GM18507 (cell line): Measurements from ENCODE around the gene GAB4.

Source experiments
- DNase-seq: peaks from one replicate; pipeline ENCODE4 v3.0.0; 2011; ENCODE audit warnings: low read depth; ENCODE audit not compliant: insufficient read length; ENCODE audit errors: extremely low spot score
- FAIRE-seq: peaks from 2 replicates; lab custom pipeline; 2011; peaks lifted over from hg19 to GRCh38; lab: Jason Lieb, UNC

Gene GAB4

DNA sequence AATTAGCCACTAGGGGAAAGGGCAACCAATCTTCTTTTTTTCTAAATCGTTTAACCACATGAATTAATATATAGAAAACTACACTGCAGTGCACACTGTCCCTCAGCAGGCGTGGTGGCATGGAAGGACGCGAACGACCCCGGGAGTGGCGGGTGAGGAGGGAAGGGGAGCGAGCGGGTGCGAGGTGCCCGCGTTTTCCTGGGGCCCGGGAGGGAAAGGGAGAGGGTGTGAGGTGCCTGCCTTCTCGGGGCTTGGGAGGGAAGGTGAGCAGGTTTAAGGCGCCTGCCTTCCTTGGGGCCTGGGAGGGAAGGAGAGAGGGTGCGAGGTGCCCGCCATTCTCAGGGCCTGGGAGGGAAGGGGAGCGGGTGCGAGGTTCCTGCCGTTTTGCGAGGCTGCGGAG, 765 bp downstream of the GAB4 start:
- DNase-seq (no peak), FAIRE-seq (no peak)

DNA sequence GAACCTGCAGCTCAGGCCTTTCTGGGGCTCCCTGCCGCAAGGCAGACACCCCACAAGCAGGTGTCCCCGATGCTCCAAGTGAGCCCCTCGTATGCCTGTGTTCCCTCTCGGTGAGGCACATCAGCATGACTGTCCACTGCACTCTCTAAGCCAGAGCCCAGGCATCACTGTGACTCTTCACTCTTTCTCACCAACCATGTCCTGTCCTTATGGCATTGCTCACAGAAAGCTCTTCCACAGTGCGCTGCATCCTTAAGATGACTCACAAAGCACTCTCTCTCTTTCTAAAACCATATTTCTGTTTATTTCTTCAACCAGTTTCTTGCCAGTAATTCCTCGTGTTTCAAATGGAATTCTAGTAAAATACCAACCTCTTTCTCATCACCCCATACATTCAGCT, 18.1 kb downstream of the GAB4 start:
- DNase-seq, result no peak
- no peak for FAIRE-seq

DNA sequence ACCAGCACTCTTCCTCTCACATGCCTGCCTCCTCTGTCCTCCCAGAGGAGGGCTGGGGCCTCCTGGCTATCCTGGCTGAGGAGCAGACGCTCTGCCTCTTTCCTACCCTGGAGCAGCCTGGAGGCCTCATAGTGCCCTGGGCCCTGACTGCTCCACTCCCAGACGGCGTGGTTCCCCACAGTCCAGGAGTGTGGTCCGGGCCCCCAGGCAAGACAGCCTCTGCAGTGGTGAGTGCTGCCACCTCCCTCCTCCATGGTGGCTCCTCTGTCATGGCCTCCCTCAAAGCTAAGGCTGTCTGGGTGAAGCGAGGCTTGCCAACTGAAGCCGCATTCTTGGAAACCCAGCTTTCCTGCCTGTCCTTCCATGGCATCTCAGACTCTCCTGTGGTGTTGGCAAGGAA, 19.8 kb downstream of the GAB4 start:
- no peak for FAIRE-seq
- no peak for DNase-seq

DNA sequence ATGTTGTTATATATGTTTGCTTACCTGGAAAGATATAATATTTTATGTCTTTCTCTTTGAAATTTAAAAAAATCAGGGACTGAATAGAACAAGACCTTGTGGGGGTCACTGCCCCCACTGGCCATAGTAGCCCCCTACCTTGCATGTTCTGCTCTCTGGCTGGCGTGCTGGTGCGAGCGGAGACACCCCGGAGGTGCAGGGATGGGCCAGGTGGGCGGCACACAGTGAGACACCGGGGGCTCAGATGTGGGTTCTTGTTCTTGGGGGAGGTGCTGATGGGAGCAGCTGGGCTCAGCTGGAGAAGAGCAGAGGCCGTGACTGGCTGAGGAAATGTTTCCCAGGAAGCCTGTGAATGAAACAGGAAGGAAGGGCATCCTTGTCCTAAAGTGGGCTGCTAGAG, 20.2 kb downstream of the GAB4 start:
- no peak for DNase-seq

DNA sequence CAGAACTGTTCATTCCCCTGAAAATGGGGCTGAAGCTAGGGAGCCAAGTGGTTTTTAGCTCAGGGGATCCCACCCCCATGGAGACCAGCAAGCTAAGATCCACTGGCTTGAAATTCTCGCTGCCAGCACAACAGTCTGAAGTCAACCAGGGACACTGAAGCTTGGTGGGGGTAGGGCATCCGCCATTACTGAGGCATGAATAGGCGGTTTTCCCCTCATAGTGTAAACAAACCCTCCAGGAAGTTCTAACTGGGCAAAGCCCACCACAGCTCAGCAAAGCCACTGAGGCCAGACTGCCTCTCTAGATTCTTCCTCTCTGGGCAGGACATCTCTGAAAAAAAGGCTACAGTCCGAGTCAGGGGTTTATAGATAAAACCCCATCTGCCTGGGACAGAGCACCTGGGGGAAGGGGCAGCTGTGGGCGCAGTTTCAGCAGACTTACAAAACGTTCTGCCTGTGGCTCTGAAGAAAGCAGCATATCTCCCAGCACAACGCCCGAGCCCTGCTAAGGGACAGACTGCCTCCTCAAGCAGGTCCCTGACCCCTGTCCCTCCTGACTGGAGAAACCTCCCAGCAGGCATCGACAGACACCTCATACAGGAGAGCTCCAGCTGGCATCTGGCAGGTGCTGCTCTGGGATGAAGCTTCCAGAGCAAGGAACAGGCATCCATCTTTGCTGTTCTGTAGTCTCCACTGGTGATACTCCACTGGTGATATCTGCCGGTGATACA, 32.7 kb downstream of the GAB4 start:
- FAIRE-seq (no peak), DNase-seq (no peak)

More for the DNA sequence above, 20.2 kb downstream of the GAB4 start:
- no peak for FAIRE-seq

DNA sequence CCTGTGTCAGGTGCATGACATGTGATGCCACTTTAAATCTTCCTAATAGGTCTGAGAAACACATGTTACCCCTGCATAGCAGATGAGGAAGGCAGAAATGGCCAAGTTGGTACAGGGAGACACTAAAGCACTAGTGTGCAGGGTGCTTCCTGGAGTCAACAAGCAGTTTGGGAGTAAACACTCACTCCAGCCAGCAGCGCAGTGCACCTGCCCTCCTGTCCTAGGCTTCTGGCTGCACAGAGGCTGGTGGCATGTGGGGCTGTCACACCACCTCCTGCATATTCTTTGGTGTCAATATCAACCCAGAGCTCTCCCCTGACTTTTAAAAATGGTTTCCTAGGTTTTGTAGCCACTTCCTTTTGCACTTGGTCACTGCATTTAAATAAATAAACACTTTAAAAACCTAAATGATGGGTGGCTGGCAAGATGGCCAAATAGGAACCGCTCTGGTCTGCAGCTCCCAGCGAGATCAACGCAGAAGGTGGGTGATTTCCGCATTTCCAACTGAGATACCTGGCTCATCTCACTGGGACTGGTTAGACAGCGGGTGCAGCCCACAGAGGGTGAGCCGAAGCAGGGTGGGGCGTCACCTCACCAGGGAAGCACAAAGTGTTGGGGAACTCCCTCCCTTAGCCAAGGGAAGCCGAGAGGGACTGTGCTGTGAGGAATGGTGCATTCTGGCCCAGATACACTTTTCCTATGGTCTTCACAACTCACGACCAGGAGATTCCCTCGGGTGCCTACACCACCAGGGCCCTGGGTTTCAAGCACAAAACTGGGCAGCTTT, 33.5 kb downstream of the GAB4 start:
- FAIRE-seq, result no peak
- no peak for DNase-seq

DNA sequence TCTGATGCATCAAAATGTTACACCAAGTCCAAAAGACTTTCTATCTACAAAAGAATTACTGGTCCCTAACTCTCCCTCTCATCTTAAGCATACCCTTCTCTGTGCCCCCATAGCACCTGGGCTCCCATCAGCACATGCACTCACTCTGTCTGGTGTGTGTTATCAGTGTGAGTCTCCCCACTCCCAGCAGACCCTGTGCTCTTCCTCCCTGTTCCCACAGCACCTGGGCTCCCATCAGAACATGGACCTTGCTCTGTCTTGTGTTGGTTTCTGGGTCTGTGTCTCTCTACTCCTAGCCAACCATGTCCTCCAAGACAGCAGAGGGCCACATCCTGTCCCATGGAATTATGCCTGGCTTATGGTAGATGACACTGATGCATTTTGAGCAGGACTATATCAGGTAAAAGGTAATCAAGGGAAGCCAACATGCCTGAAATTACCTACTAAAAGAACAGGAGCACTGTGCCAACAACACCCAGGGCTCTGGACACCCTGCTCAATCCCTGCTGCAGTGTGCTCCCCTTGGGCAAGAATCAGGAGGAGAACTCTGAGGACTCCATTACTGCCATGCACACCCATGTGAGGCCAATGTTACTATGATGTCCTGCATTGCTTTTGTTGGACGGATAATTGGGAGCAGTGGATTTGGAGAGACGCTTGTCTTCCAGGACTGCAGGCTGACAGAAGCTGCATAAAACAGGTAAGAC, 34.3 kb downstream of the GAB4 start:
- FAIRE-seq (no peak), DNase-seq (no peak)

DNA sequence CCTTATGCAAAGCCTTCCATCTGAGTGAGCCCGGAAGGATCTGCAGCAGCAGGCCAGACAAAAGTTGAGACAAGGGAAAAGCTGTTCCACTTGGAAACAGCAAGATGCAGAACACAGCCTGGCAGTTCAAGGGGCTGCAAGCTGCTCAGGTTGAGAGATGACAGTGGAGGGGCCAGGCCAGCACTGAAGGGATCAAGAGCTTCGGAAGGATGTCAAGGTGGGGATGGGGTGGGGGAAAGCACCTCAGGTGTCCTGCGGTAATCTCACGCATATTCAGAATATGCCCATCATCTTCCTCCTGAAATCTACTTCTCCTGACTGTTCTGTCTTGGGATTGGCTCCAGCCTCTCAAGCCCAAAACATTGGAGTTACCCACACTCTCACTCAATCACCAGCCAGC, 35.7 kb downstream of the GAB4 start:
- FAIRE-seq (no peak), DNase-seq (no peak)

DNA sequence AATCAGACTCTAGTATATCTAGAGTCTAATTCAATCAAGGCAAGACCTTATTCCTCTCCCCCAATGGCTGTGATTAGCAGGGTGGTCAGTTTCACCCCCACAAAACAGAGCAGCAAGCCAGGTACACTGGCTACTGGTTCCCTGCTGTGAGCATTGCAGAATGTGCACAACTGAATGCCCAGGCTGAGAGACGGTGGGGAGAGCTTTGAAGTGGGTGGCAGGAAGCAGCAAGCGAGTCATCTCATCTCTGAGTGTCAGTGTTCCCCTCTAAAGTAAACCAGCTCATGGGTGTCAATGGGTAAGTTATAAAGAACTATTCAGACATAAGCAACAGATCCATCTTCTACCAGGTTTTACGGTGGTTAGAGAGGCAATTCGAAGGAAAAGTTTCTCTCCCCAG, 37.6 kb downstream of the GAB4 start:
- DNase-seq, result no peak
- no peak for FAIRE-seq

DNA sequence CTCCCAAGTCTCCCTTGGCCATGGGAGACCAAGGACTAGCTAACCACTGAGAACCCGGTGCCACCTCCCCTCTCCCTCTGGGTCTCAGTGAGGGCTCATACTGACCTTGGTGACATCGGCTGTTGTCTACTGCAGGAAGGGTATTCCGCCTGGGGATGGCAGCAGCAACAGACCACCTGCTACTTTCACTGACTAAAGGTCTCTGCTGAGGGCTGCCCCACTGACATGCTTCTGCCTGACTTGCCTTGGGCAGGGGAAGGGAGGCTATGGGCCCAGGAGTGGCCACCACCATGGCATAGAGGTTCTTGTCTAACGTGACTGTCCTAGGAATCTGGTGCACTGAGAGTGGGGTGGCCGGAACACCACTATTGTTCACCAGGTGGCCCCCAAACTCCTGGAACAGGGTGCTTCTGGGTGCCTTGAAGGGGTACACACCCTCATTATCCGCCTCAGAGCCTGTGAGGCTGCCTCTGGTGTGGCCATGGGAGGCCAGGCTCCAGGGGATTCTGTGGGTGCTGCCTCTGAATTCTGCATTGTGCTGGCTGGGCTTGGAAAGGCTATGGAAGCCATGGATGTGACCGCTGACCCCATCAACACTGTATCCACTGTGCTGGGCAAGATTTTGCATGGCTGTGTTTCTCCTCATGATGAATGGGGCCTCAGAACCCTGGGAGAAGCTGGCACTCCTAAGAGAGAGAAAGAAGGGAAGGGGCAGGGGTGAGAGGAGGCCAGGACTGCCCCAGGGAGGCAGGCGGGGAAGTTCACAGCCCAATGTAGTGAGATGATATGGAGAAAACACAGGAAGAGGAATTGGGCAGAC, 38.3 kb downstream of the GAB4 start:
- DNase-seq (no peak), FAIRE-seq (no peak)

DNA sequence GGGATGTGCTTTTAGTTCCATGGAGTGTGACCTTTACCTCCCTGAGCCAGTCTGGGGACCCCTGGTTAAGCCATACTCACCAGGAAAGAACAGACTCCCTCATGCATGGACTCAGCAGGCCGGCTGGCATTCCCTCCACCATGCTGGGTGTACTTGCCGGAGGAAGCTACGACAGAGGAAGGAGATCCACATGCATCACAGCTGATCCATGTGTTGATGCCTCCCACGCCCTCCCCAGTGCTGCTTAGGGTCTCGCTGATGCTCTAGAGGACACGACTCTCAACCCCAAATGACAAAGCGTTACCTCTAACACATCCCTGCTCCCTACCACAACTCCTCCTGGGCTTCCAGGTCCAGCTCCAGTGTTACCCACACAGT, 39.8 kb downstream of the GAB4 start:
- DNase-seq, result no peak
- no peak for FAIRE-seq

DNA sequence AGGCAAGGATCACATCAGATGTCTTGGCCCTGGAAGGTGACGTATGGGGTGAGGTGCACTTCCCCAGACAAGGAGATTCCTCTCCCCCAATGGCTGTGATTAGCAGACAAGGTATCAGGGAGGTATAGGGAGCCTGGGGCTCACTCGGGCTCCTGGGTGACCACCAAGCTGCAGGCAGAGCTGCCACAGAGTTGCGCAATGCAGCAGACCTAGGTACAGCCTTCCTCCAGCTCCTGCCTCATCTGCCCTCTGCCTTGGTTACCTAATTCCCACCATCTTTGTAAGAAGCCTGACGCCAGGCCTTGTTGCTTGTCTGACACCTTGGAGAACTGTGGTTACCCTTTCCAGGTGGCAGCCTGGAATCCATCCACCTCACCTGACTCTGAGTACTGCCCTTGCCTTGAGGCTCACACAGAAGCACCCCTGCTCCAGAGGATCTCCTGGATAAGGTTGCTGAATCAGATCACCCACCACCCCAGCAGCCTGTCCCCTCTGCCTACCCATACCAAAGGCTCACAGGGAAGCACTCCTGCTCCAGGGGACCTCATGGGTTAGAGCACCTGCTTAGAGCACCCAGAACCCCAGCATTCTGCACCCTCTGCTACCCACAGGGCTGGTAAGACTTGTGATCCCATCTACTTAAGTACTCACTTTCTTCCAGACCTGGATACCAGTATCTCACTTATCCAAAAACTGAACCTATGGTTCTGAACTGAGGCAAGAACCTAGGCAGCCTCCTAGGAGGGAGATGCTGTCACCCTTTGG, 40.4 kb downstream of the GAB4 start:
- DNase-seq (no peak), FAIRE-seq (no peak)

DNA sequence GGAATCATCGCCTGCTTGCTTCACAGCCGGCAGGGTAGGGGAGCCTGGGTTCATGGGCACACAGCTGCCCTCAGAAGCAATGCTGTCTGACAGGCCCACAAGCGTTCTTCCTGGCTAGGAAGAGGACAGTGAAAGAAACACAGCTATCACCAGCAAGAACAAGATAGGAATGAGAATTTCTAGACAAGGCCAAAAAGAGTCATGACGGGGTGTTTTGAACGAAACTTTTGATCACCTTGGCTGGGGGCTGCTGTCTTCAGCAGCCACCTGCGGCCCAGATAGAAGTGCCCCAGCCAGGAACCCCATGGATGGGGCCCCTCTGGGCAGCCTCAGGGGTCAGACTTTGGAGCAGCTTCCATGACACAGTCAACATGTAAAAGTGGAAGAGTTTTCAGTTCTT, 41.8 kb downstream of the GAB4 start:
- FAIRE-seq, result no peak

DNA sequence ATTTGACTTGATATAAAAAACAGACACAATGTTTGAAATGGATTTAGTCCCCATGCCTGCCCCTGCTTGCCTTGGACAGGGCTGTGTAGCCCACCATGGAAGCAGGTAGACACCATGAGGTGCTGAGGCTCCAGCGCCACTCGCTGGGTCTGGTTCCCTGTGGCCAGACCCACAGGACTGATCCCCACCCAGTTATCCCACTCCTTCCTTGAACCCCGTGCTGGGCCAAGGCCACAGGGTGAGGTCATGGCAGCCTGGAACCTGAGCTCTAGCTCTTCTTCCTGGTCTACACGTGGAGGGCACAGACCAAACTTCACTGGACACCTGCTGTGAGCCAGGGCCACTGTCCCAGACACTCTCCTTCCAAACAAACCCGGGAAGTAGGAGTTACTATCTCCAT, 42.5 kb downstream of the GAB4 start:
- no peak for FAIRE-seq

More for the DNA sequence above, 41.8 kb downstream of the GAB4 start:
- no peak for DNase-seq

DNA sequence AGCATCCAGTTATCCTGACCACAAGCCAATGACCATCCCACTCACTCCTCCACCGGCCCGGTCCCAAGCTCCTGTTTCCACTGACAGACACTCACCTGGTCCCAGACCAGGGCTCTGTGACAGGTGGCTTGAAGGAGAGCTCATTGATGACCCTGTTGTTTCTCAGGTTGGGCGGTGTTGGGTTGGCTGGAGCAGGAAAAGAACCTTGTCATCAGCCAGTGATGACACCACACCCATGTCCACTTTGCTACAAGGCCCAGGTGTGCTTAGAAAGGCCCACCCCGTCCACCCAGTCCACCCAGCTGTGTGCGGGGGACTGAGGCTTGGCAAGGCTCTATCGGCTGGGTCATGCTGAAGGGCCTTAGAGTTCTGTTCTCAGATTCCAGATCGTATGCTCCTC, 42.9 kb downstream of the GAB4 start:
- FAIRE-seq, result no peak

More for the DNA sequence above, 42.5 kb downstream of the GAB4 start:
- no peak for DNase-seq

DNA sequence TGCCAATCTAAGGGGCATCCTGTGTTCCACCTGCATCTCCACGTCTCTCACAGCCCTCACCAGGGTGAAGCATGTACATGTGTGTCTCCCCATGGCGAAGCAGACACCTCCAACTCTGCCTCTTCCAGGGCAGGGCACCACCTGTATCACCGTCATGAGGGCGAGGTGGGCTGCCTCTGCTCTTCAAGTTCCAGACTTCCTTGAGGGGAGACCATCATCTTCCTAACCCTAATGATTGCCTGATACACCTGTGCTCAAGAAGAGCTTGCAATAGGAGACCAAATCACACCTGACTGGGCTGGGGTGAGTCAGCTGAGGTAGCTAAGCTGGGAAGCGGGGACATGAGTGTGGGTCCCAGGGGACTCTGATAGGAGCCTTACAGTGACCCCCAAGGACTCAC, 43.7 kb downstream of the GAB4 start:
- FAIRE-seq (no peak), DNase-seq (no peak)

More for the DNA sequence above, 42.9 kb downstream of the GAB4 start:
- no peak for DNase-seq

DNA sequence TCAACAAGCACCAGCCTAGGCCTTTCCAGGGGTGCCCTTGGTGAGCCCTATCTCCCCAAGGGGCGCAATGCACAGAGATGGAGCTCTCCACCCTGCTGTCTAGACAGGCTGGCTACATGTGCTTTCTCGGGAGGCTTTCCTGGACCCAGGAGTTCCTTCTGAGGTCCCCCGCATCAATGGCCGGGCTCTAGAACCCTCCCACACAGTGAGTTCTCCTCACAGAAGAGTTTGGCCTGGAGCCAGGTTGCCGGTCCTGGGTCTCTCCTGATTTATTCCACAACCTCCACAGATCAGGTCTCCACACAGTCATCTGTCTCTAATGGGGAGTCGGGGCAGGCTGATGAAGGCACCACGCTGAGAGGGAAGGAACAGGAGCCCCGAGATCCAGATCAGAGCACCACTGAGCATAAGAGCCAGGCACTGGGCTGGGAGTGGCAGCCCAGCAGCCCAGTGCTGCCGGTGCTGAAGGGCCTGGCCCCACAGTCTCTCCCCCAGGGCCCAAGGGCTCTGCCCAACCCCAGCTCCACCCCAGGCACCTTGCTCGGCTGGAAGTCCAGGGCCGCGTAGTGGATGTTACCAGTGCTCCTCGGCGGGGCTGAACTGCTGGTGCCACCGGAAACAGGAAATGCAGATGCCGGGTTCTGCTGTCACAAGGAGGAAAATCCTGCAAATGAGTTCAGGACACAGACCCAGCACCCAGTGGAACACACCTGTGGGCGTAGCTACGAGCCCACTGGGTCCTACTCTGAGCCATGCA, 44.7 kb downstream of the GAB4 start:
- no peak for FAIRE-seq
- DNase-seq, result no peak

DNA sequence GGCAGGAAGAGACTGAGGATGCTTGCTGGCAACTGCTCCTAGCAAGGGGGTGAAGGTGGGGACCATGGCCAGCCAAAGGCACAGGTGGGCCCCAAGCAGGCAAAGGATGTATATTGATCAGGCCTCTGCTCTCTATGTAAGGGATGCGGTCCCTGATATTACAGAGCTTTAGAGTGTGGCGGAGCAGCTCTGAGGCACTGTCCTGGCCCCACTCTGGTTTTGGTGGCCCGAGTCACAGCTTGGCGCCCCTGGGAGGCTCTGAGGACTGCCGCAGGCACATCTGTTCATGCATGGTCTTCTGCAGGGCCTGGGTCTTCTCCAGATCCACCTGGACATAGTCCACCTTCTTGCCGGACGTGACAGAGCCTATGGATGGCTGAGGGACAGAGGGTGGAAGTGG, 45.5 kb downstream of the GAB4 start:
- FAIRE-seq, result no peak
- no peak for DNase-seq
